GM18861 (cell line): ENCODE measurements around the gene SCAND1.

Experiments used
- ATAC-seq: cut with Tn5 transposase; IDR thresholded peaks from one replicate; pipeline ENCODE4 v1.9.1; 2021; ENCODE audit not compliant: unreplicated experiment

The SCAND1 gene

DNA sequence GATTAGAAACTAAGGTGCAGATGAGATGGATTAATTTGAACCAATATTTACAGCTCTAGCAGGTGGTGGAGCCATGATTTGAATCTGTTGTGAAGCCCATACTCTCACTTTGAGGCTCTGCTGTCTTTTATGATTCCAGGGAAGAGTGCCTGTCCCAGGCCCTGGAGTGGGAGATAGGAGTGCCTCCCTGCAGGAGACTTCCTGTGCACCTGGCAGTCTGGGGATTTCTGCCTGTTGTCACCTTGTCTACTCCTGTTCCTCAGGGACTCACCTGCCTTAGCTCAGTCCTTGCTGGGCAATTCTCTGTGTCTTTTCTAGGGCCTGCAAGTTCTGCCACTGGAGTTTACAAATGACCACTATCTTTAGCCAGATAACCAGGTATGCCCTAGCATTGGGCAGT, 46.3 kb downstream of the SCAND1 start:
- no peak for ATAC-seq

DNA sequence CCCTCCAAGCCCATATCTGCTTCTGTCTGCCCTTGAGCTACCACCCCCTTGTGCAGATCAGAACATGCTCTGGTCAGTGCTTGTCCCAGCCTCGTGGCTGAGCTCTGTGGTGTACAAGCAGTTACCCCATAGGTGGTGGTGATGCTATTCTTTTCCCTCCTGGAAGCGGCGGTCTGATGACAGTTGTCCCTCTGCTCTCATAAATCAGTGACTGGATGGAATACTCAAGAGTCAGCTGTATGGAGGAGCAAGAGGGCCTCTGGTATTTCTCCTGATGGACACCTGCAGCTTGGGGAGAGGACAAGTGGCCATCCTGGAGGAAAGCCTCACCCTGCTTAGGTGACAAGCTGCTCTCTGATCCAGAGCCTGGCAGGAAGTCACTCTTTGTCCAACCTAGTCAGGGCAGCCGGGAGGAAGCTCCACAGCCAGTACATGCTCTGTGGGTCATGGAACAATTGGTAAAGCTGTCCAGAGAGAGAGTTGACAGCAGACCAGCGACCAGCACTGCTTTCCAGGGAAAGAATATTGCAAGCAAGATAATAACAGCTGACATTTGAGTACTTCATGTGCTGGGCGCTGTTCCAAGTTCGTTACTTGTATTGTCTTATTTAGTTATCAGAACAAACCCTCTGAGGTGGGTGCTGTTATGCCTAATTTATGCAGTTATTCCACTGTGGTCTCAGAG, 47.1 kb downstream of the SCAND1 start:
- no peak for ATAC-seq

DNA sequence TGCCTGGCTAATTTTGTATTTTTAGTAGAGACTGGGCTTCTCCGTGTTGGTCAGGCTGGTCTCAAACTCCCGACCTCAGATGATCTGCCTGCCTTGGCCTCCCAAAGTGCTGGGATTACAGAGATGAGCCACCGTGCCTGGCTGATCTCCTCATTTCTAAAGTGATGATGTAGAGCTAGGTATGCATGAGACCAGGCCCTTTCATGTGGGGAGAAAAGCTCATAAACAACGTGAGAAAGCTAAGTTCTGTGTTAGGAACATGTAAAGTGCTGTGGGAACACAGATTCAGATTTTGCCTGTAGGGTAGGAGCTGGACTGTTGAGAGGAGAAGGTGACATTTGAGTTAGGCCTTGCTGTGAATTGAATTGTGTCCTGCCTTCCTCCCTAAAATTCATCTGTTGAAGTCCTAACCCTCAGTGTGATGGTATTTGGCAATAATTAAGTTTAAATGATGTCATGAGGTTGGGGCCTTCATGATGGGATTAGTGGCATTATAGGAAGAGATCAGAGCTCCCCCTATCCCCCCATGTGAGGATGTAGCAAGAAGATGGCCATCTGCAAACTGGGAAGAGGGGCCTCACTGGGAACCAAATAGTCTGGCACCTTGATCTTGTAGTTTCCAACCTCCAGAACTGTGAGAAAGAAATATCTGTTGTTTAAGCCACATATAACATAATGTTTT, 49.2 kb downstream of the SCAND1 start:
- no peak for ATAC-seq

DNA sequence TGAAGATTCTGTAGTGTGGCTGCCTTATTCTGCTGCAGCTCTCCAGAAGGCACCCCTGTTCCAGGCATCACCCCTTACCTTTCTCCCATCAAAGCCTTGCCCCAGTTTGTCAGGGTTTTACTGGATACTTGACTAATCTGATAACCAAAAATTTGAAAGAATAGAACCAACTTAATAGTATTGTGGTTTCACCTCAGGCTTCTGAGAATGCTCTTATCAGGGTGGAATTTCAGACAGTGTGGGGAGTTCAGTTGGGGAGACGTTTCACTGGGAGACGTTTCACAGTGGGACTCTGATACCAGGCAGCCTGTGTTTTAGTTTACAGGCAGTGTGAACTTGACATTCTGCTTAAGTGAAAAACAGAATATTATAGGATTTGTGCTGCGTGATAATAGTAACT, 50.5 kb downstream of the SCAND1 start:
- ATAC-seq: no peak
